T-helper 9 cell (primary cell): Measurements from ENCODE around the gene ZDHHC7.
"Not testable (repeated sequence)": the region's sequence is repeated elsewhere in the genome, so short reads cannot be mapped to it uniquely, and the experiment has no call there.

Source experiments
- DNase-seq: peaks from one replicate; pipeline ENCODE4 v3.0.0-alpha.2; 2020

Gene ZDHHC7

DNA sequence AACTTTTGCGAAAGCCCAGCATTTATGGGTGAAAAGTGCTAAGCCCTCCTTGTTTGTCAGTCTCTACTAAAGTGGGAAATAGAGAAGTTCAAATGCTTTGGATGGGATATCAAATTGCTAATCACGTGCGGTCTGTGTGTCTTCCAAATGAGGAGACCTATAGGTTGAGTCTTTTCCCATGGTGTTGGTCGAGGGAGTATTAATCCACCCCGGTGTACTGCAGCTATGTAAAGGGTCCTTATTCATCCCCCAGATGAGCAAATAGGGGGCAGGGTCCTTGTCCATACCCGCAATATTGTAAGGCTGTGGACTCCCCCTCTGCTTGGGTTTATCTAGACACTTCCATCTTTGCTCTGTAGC, 30.8 kb upstream of the ZDHHC7 start:
- no peak for DNase-seq

DNA sequence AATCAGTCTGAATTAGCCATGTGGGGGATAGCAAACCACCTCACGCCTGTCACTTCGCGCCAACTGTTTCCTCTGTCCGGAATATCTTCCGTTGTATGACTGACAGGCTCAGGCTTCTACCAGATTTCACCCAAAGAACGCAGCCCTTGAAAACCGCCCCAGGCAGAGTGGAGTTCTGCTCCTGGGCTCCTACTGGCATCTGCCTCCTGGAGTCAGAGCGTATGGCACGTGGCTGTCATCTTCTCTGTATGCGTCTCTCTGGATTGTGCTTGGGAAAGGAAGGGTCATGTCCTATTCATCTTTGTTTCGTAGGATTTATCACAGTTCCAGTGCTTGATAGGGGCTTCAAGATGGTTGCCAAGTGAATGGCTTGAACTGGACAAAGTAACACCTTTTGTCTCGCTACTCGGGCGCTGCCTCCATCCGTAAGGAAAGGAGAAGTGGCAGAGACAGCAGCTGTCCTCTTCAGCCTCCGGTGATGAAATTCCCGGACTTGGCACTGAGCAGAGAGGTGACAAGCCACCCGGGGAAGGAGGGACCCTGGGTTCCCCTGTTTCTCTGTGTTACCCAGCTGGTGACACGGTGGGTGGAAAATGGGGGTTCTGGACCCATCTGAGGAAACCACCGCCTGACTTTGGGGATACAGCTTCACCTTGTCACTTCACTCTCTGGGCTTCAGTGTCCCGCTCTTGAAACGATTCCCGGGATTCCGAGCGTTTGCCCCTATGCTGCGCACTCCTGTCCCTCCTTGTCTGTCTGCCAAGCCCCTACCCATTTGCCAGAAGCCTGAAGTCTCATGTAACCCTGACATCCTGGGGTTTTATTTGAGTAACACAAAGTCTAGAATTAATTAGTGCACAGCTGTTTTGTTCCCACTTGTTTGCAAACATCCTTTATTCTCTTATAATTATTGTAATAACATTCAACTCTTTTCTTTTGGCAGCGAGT, 30.2 kb upstream of the ZDHHC7 start:
- no peak for DNase-seq

DNA sequence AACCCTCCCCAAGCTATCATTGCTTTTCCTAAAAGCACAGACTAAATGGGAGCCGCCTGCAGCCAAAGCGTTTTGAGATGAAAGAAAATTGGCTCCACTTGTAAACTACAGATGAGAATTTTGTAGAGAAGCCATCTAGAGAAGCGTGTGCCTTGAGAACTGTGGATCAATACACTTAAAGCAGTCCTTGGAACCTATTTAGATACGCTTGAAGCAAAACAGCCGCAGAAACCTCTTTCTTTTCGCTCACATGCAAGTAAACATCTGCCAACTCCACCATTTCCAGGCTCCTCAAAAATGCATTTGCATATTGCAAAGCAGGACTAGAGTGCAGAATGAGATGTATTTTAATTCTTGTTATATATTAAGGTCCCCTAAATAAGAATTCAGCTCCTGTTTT, 29.4 kb upstream of the ZDHHC7 start:
- DNase-seq = no peak

DNA sequence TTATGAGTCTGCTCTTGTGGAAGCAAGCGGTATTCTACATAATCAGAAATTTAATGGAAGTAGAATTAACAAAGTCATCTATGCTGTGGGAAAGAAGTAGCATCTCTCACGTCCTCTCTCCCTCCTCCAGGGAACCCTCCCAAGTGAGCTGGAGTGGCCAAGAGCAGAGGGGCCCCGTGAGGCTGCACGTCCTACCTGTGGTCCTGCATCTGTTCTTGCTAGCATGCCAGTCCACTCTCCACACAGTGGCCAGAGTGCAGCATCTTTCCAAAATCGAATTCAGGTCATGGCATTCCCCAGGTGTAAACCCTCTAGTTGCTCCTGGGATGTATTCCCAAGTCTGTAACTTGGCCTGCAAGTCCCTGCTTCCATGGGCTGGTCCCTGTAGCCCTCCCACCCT, 26.4 kb upstream of the ZDHHC7 start:
- no peak for DNase-seq

DNA sequence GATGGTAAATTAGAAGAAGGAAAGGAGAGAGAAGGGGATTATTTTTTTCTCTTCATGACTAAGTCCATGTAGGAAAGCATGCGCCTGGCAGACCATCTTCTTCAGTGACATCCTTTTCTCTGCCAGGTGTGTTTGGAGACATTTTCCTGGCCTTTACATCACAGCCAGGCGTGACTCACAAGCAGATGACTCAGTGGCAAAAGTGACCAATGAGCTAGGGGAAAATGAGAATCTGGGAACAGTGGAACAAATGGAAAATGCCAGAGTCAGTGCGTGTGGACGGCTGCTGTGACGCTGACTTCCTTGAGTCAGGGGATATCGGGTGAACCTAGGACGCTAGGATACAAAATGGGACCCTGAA, 25.7 kb upstream of the ZDHHC7 start:
- no peak for DNase-seq

DNA sequence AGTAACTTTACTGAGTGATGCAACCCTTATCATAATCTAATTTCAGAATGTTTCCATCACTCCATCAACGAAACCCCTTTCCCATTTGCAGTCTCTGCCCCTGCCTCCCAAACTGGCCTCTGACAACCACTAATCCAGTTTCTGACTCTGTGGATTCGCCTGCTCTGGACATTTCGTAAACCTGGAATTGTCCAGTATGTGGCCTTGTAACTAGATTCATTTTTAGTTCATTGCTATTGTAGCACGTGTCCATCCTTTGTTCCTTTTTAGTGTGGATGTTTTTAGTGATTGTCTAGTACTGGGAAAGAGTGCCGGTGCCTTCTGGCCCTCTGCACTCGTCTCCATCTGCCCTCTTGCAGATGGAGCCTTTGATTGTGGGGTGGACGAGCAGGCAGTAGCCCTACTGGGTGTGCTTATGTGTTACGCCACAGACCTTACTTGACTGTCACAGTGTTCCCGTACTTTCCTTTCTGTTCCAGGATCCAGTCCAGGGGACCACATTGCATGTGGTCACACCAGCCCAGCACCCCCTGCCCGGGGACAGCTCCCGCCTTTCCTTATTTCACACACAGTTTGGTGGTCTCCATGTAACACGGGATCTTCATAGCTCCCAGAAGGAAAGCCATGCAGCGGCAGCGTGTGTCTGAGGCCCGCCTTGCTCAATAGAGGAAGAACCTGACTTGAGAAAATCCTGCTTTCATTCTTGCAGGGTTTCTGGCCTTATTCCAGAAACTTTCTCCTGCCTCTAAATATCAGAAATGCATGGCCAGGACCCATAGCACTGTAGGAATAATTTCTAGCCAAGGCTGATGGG, 25.1 kb upstream of the ZDHHC7 start:
- DNase-seq = no peak

DNA sequence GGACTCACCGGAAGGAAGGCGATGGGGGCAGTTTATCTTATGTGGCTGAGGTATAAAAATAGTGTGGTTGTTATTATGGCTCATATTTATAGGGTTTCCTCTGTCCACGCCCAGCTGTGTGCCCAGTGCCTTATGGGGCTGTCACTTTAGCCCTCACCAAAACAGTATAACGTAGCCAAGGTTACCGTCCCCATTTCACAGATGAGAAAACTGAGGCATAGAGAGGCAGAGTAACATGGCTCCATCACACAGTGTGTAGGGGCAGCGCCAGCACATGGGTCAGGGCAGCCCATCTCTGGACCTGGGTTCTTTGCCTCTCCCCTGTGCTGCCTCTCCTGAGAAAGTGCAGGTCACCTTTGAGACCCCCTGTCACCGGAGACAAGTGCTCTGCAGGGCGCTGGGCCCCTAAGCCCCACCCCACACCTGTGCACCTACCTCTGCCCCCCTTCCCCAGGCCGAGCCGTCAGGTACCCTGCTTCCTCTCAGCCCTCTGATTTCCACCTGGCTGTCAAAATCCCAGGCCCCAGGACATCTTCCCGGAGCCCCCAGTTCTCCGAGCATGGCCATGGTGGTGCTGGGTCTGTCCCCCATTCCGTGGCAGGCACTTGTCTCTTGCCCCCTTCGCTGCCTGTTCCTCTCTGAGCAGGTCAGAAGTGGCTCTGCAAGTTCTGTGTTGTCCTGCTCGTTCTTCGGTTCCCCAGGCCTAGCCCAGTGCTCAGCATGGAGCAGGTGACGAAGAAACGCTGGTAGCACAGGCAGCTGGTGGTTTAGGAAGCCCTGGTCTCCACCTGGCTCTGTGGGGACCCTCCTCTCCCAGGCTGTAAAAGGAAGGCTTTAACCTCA, 23.5 kb upstream of the ZDHHC7 start:
- DNase-seq = no peak

DNA sequence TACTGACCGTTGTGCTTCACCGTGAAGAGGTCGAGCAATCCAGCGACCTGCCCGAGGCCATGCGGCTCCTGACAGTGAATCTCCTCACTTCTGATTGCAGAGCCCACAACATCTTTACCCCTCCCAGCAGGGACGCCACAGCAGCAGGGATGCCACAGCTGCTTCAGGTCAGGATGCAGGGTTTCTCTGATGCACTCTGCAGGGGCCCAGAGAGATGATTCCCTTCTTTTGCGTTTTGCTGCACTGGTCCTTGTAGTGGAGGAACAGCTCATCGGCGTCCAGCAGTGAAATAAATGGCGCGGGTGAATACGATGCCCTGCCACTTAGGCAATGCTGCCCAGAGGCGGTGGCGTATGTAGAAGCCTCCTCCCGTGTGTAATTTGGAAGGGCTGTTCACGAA, 21.8 kb upstream of the ZDHHC7 start:
- no peak for DNase-seq

DNA sequence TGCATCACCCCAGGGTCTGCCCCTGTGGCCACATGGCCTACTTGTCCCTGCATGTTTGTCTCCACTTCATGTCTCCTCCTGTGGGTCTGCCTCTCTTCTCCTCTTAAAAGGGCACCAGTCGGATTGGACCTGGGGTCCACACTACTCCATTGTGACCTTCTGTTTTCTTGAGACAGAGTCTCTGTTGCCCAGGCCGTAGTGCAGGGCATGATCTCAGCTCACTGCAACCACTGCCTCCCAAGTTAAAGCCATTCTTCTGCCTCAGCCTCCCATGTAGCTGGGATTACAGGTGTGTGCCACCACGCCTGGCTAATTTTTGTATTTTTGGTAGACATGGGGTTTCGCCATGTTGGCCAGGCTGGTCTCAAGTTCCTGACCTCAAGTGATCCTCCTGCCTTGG, 20.9 kb upstream of the ZDHHC7 start:
- DNase-seq = not testable (repeated sequence)

DNA sequence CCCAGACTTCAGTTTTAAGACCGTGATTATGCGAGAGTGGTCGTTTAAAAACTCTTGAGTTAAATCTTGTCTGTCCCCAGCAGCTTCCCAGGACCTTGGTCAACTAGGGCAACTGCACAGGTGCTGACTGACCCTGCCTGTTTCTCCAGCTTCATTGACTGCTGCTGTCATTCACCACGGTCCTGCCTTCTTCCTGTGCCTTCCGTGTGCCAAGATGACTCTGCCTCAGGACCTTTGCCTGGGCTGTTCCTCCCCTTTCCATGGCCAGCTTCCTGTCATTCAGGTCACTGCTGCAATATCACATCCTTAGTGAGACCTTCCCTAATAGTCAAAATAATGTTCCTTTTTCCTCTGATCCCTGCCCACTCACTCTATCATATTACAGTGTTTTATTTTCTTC, 20.1 kb upstream of the ZDHHC7 start:
- no peak for DNase-seq

DNA sequence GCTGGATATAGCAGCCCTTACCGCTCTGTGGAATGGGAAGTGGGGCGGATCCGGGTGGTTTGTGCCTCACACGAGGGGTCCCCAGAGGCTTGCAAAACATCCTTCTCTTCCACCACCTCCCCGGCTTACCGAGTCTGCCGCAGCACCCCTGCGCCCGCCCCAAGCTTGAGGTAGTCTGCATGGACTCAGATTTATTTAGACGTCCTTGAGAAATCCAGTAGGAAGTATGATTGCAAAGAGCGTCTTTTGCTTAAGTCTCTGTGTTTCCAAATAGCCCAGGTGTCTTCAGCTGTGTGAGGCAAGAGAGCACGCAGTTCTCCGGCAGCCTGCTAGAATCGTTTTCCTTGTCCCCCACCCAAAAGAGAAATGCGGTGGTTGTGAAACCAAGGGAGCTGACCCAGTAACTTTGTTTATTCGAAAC, 18.7 kb upstream of the ZDHHC7 start:
- no peak for DNase-seq

DNA sequence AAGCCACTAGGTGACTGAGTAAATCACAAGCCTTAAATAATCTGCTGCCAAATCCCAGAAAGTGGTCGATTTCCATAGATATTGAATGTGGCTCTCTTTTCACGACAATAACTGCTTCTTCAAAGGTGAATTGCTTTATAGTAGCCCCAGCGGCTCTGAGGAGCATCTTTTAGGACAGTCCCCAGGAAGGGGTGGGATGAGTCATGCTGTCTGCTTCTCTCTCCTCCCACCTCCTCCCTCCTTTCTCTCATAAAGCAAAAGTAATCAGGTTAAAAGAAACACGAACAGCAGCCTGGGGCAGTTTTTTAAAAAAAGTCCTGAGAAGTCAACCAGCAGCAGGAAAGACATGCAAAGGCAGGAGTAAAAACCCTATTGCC, 18.1 kb upstream of the ZDHHC7 start:
- DNase-seq = peak; percentile 52

DNA sequence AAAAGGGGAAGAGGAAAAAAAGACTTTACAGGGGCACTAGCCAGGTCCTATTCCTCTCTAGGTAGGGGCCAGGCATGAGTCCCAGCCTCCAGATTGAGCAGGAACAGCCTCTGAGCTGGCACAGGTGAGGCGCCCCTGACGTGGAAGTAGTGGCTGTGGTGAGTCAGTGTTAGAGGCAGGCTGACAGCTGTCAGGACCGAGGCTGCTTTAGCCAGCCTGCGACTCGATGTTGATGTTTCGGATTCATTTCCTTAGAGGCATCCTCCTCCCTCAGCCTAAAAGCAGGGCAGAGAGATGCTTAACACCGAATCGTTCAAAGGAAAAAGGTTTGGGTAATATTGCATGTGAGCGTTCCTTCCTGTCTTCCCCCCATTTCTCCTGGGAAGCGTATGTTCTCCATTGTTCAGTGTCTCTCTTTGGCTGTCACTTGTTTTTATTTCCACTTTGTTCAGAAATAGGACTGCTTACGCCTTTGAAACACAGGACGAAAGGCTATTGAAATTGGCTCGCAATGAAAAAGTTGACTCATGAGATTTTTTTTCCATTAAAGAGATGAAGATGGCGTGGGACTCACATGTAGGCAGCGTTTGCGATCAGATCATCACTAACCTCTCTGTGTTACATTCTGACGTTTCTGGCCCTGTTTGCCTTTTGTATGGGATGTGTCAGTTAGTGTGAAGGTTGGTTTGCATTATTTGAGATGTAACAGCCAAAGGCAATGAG, 17.5 kb upstream of the ZDHHC7 start:
- peak; percentile 69 for DNase-seq

DNA sequence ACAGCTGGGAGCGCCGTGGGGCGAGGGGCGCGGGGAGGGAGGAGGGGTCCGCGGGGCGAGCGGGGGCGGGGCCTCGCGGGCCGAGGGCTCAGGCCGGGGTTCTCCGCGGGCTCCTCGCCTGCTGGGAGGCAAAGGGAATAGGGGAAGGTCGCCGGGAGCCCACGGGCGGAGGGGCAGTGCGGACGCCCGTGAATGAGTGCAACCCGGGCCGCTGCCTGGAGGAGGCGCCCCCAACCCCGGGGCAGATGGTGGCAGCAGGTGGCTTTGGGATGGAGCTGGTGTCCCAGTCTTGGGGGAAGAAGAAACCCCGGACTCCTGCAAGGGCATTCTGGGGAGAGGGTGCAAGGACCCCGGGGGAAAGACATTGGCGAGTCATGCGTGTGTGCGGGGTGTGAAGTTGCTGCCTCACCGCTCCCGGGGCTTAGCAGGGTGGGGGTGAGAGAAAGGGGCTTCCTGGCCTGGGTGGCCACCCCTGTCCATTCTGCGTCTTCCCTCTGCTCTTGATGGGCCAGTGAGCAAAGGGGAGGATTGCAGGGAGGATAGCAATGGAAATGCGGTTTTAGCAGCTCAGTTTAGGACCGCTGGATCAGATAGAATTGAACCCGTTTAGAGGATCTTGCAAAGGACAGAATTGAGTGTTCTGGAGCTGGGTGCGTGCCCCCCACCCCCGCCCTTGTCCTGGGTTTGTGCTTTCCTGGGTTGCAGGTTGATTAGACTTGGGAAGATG, 16.8 kb upstream of the ZDHHC7 start:
- no peak for DNase-seq

DNA sequence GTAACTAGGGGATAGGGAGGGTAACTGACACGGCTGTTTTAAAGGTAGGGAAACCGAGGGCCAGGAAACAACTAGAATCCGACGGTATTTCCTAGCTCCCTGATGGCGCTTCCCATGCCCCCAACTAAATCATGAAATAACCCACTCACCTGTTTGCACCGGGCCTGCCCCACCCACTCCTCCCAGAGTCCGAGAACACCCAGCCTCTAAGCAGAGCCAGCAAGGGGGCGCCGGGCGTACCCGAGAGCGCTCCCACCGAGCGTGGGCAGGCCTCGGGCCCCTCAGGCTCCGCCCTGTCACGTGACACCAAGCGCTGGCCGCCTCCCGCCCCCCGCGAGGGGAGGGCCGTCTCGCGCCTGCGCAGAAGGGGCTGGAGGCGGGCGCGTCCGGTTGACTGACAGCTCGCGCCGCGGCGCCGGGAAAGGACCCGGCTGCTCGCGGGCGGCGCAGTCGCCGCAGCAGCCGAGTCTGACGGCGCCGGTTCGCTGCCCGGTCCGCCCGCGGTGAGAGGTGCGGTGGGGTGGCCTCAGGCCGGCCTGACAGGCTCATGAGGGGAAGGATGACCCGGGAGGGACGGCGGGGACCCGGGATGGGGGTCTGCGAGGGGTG, 16.1 kb upstream of the ZDHHC7 start, which contains the start of gene KIAA0513:
KIAA0513 (plus strand) TSS at position 447 of the 609 bp plus-strand sequence. CDS start 39,277 bp downstream, outside the sequence.
- DNase-seq = peak; percentile 96

DNA sequence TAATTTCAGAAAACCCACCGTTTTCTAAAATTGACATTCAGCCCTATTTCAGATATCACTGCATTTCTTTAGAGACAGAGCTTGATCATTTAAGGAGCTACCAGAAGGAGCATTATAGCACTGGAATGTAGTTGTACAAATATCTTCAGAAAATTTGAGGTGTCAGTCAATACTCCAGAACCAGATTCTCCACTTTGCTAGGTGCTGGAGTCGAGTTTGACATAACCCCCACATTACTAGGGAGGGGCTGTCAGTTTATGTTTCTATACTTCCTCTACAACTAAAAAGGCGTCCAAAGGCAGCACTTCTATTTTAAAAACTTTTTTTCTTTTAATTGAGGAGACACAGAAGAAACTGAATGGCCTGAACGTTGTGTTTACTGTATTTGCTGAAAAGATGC, 15.4 kb upstream of the ZDHHC7 start:
- DNase-seq = no peak

DNA sequence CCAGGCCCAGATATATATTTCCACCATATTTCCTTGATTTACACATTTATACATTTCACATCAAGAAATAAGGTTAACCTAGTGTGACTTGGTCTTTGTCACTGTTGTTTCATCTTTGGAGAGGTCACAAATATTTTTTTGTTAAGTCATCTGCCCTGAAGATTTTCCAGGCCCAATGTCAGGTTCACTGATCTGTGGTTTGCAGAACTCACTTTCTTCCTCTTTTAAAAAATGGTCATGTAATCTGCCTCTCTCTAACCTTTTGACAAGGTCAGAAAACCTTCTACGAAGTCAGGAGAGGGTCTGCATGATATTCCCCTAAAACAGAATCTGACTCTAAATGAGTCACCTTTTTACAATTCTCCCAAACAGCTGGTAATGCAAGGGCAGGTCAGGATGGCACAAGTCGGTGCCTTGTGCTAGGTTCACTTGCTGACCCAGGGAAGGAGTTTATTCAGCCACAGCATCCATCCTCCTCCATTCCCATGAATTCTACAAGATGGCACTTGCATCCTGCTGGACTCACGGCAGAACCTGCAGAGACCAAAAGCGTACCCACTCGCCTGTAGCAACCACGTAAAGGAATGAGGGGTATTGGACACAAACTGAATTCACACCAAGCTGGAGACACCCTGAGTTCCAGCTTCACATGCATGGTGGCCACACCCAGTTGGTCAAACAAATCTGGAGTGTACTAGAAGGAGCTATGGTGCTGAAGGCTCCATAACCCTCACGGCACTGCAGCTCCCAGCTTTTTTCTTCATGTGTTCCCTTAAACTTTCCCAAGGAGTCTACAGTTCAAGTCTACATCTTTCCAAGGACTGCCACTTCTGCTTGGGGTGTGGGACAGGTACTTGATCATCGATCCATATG, 14.7 kb upstream of the ZDHHC7 start:
- DNase-seq = no peak

DNA sequence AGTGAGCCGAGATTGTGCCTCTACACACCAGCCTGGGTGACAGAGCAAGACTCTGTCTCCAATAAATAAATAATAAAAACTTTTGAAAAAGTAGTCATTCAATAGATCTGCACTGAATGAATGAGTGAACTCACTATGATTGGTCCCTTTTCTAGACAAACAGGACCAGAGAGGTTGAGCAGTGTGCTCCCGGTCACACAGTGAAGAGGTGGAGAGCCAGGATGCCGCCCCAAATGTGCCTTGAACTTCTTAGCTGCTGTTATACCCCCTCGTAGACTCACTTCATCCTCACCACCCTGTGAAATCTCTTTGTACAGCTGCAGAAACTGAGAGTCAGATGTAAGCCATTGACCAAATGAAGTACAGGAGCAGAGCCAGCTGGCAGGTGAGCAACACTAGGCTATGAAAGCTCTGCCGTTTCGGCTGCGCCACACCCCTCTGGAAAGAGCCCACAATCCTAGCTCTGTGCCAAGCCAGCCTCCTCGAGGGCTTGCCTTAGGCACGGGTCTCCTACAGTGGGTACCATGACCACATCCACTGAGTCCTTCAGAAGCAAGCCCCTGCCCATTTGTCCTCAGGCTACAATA, 8.4 kb upstream of the ZDHHC7 start:
- no peak for DNase-seq

DNA sequence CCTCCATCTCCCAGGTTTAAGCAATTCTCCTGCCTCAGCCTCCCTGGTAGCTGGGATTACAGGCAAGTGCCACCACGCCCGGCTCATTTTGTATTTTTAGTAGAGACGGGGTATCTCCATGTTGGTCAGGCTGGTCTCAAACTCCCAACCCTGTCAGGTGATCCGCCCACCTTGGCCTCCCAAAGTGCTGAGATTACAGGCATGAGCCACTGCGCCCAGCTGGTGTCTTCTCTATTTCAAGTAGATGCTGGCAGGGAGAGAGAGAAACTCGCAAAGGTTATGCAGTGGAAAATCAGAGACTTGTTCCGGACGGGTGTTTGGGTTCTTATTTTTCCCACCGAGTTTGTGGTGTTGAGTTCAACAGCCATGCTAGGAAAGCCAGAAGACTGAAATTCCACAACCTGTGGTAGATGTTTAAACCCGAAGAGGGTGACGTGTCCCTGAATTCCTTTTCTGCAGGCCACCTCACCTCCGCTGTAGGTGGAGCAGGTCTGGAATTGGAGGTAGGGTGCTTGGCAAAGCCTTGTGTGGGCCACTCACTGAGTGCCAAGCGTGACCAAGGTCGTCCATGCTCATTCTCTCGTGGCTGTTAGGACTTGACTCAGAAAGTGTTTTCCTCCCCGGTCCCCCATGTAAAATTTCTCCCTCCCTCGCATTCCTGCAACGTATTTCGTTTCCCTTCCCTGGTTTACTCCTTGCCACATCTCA, 7.3 kb upstream of the ZDHHC7 start:
- DNase-seq = no peak
